Medulla oblongata (tissue), 1 donor: ENCODE measurements around the gene RUVBL1.

Experiments used
- DNase-seq: peaks from one replicate; pipeline ENCODE4 v3.0.0-alpha.2; 2015; ENCODE audit errors: extremely low spot score

Gene RUVBL1

GRCh38 chr3:128133273-128133883 lies 9.8 kb upstream of the RUVBL1 start:
- DNase-seq: peak; percentile 11

- DNase-seq: no peak
Measured at GRCh38 chr3:128131897-128132646, 8.5 kb upstream of the RUVBL1 start.

GRCh38 chr3:128128251-128128650 lies 4.6 kb upstream of the RUVBL1 start:
- DNase-seq: no peak

- no peak for DNase-seq
Measured at GRCh38 chr3:128127236-128127635, 3.6 kb upstream of the RUVBL1 start.

GRCh38 chr3:128123156-128123537 lies 465 bp downstream of the RUVBL1 start:
- DNase-seq: no peak

GRCh38 chr3:128122013-128122412 lies 1.6 kb downstream of the RUVBL1 start:
- no peak for DNase-seq

- no peak for DNase-seq
Measured at GRCh38 chr3:128113817-128114794, 9.5 kb downstream of the RUVBL1 start.

GRCh38 chr3:128112357-128112968 lies 11.1 kb downstream of the RUVBL1 start:
- no peak for DNase-seq

- DNase-seq: no peak
Measured at GRCh38 chr3:128111147-128111546, 12.5 kb downstream of the RUVBL1 start.

- DNase-seq: no peak
Measured at GRCh38 chr3:128107834-128108233, 15.8 kb downstream of the RUVBL1 start.

- no peak for DNase-seq
Measured at GRCh38 chr3:128103136-128103676, 20.4 kb downstream of the RUVBL1 start.

- DNase-seq: no peak
Measured at GRCh38 chr3:128100638-128101037, 23.0 kb downstream of the RUVBL1 start.

- peak; percentile 63 for DNase-seq
Measured at GRCh38 chr3:128100161-128100560, 23.5 kb downstream of the RUVBL1 start.

- no peak for DNase-seq
Measured at GRCh38 chr3:128098234-128098633, 25.4 kb downstream of the RUVBL1 start.

- DNase-seq: peak; percentile 92
Measured at GRCh38 chr3:128095222-128095703, 28.3 kb downstream of the RUVBL1 start.

GRCh38 chr3:128094295-128095151 lies 29.1 kb downstream of the RUVBL1 start:
- no peak for DNase-seq

- no peak for DNase-seq
Measured at GRCh38 chr3:128091586-128091985, 32.0 kb downstream of the RUVBL1 start.

GRCh38 chr3:128089135-128089534 lies 34.5 kb downstream of the RUVBL1 start:
- no peak for DNase-seq

- DNase-seq: no peak
Measured at GRCh38 chr3:128084675-128085021, 39.0 kb downstream of the RUVBL1 start.

GRCh38 chr3:128083980-128084674 lies 39.5 kb downstream of the RUVBL1 start:
- DNase-seq: no peak
